Measurements from ENCODE around the gene SMAD7. TPM values are rescaled to one million over a fixed set of nuclear protein-coding genes. Genes with fewer than 3 reads are reported as not detected.

SMAD7 gene
- total RNA-seq, 1 donor from 2014 or later = 54.4 TPM

GRCh38 chr18:48986851-48987761 is 36.3 kb upstream of the SMAD7 start:
- no peak for DNase-seq (ENCODE audit: low spot score)

GRCh38 chr18:48985161-48985560 is 34.4 kb upstream of the SMAD7 start:
- no peak for DNase-seq (ENCODE audit: low spot score)

- peak; percentile 56 for DNase-seq (ENCODE audit: low spot score)
These were observed 33.1 kb upstream of the SMAD7 start for GRCh38 chr18:48983793-48984437.

GRCh38 chr18:48982266-48982665 is 31.5 kb upstream of the SMAD7 start:
- no peak for DNase-seq (ENCODE audit: low spot score)

- no peak for DNase-seq (ENCODE audit: low spot score)
These were observed 29.5 kb upstream of the SMAD7 start for GRCh38 chr18:48979944-48980890.

GRCh38 chr18:48977914-48978313 is 27.1 kb upstream of the SMAD7 start:
- no peak for DNase-seq (ENCODE audit: low spot score)

GRCh38 chr18:48975817-48976649 is 25.3 kb upstream of the SMAD7 start:
- peak; percentile 67 for DNase-seq (ENCODE audit: low spot score)

- DNase-seq (ENCODE audit: low spot score) = no peak
These were observed 24.5 kb upstream of the SMAD7 start for GRCh38 chr18:48975120-48975816.

GRCh38 chr18:48974304-48975119 is 23.7 kb upstream of the SMAD7 start:
- no peak for DNase-seq (ENCODE audit: low spot score)

- DNase-seq (ENCODE audit: low spot score) = peak; percentile 69
These were observed 23.0 kb upstream of the SMAD7 start for GRCh38 chr18:48973731-48974130.

GRCh38 chr18:48968412-48969215 is 17.8 kb upstream of the SMAD7 start:
- DNase-seq (ENCODE audit: low spot score) = no peak

GRCh38 chr18:48967545-48967944 is 16.8 kb upstream of the SMAD7 start:
- DNase-seq (ENCODE audit: low spot score) = no peak

GRCh38 chr18:48966523-48966922 is 15.8 kb upstream of the SMAD7 start:
- DNase-seq (ENCODE audit: low spot score) = no peak

- DNase-seq (ENCODE audit: low spot score) = no peak
These were observed 13.1 kb upstream of the SMAD7 start for GRCh38 chr18:48963586-48964470.

- no peak for DNase-seq (ENCODE audit: low spot score)
These were observed 12.3 kb upstream of the SMAD7 start for GRCh38 chr18:48962994-48963561.

GRCh38 chr18:48962252-48962993 is 11.7 kb upstream of the SMAD7 start:
- DNase-seq (ENCODE audit: low spot score) = no peak

Data from umbilical cord (tissue), 2 donors.